SJCRH30 (cell line): ENCODE results near the gene MYLK. TPM values are rescaled to one million over a fixed set of nuclear protein-coding genes. Genes with fewer than 3 reads are reported as not detected.
"Not testable (repeated sequence)": the region's sequence is repeated elsewhere in the genome, so short reads cannot be mapped to it uniquely, and the experiment has no call there.

ENCODE experiments used
- DNase-seq, 2 experiments: peaks; one replicate each; pipeline ENCODE4 v3.0.0-alpha.2; 2015 to 2020
- H3K27ac ChIP-seq: fragments of 250-450 bp; sonication (Bioruptor Pico); 2 replicates; pipeline ENCODE4 v1.5.1; 2020; ENCODE audit warnings: mild to moderate bottlenecking, moderate library complexity
- H3K27me3 ChIP-seq: fragments of 250-450 bp; sonication (Bioruptor Pico); 2 replicates; pipeline ENCODE4 v1.5.1; 2020; ENCODE audit warnings: mild to moderate bottlenecking, moderate library complexity
- H3K36me3 ChIP-seq: fragments of 250-450 bp; sonication (Bioruptor Pico); 2 replicates; pipeline ENCODE4 v1.5.1; 2020; ENCODE audit warnings: mild to moderate bottlenecking, moderate library complexity
- H3K4me1 ChIP-seq: fragments of 250-450 bp; sonication (Bioruptor Pico); 2 replicates; pipeline ENCODE4 v1.5.1; 2020; ENCODE audit warnings: mild to moderate bottlenecking, moderate library complexity
- H3K4me3 ChIP-seq: fragments of 250-450 bp; sonication (Bioruptor Pico); 2 replicates; pipeline ENCODE4 v1.5.1; 2020; ENCODE audit warnings: mild to moderate bottlenecking, moderate library complexity
- H3K9me3 ChIP-seq: fragments of 250-450 bp; sonication (Bioruptor Pico); replicated peaks from 2 replicates; pipeline ENCODE4 v1.5.1; 2020; ENCODE audit warnings: mild to moderate bottlenecking, moderate library complexity
- total RNA-seq: library from RNA; depleted of rRNA; stranded (reverse); fragments of >200 nt; shearing (Covaris generic); gene quantifications from 2 replicates; pipeline ENCODE4 v1.2.3, GENCODE V29; 2014

MYLK gene
- total RNA-seq, 1 experiment from 2014 or later, result 3.2 TPM

- Histone ChIP-seq H3K4me1 (0 out of 2 replicates have a peak, but pooled peaks cover 2% of the 10 kb centered on the region), H3K27me3 (no peaks in the 10 kb centered on the region; the same call in 1 of the 2 replicates), H3K27ac (no peak overlapping the region), H3K4me3 (no peak overlapping the region), H3K36me3 (no peaks in the 10 kb centered on the region), H3K9me3 (no peaks in the 10 kb centered on the region)
- DNase-seq, result no peak
These were observed 145.0 kb downstream of the MYLK start for GRCh38 chr3:123739106-123739505.

GRCh38 chr3:123738522-123738921 is 145.6 kb downstream of the MYLK start:
- not testable (repeated sequence) for H3K27ac ChIP-seq, H3K4me1 ChIP-seq

DNA sequence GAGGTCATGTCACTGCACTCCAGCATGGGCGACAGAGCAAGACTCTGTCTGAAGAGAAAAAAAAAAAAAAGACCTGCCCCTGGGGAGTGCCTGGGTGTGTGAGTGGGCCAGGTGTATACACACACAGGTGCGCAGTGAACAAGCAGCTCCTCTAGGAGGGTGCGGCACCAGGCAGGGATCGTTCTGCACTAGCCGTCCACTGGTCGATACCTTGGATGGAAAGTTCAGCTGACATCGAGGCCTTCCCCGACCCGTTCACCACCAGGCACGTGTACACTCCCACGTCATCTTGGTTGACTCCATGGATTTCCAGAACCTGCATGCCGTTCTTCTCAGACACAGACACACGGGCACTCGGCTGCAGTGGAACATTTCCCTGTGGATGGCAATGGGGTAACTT is 147.0 kb downstream of the MYLK start:
- Histone ChIP-seq H3K4me1 (peaks cover 11% of the 10 kb centered on the region), H3K4me3 (no peak overlapping the region), H3K27me3 (no peaks in the 10 kb centered on the region; the same call in 1 of the 2 replicates), H3K36me3 (no peaks in the 10 kb centered on the region), H3K9me3 (no peaks in the 10 kb centered on the region), H3K27ac (no peak overlapping the region)
- no peak for DNase-seq

More at GRCh38 chr3:123738522-123738921, 145.6 kb downstream of the MYLK start:
- H3K9me3 ChIP-seq, DNase-seq, H3K36me3 ChIP-seq, H3K4me3 ChIP-seq, H3K27me3 ChIP-seq: not testable (repeated sequence)

GRCh38 chr3:123735456-123735855 is 148.7 kb downstream of the MYLK start:
- H3K4me1 ChIP-seq, result peaks cover 13% of the 10 kb centered on the region
- H3K27ac ChIP-seq, result no peak overlapping the region
- no peaks in the 10 kb centered on the region for H3K9me3 ChIP-seq
- H3K4me3 ChIP-seq, result no peak overlapping the region
- no peaks in the 10 kb centered on the region for H3K36me3 ChIP-seq
- no peaks in the 10 kb centered on the region for H3K27me3 ChIP-seq
- no peak for DNase-seq

DNA sequence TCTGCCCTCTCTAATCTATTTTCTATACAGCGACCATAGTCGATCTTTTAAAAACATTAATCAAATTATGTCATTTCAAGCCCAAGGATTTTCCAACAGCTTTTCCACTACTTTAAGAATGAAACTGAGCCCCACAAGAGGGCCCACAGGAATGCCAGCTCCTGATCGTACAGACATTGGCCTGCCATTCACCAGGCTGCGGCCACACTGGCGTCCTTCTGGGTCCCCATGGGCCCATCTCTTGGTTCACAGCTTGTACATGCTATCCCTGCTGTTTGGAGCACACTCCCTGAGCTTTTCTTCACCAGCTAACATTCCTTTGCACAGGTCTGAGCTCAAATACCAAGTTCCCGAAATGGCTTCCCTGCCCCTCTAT is 149.6 kb downstream of the MYLK start:
- Histone ChIP-seq H3K27me3 (no peaks in the 10 kb centered on the region), H3K36me3 (no peaks in the 10 kb centered on the region), H3K9me3 (no peaks in the 10 kb centered on the region), H3K27ac (no peak overlapping the region), H3K4me3 (no peak overlapping the region), H3K4me1 (peaks cover 13% of the 10 kb centered on the region)
- no peak for DNase-seq

GRCh38 chr3:123733805-123734526 is 150.2 kb downstream of the MYLK start:
- no peaks in the 10 kb centered on the region for H3K36me3 ChIP-seq

DNA sequence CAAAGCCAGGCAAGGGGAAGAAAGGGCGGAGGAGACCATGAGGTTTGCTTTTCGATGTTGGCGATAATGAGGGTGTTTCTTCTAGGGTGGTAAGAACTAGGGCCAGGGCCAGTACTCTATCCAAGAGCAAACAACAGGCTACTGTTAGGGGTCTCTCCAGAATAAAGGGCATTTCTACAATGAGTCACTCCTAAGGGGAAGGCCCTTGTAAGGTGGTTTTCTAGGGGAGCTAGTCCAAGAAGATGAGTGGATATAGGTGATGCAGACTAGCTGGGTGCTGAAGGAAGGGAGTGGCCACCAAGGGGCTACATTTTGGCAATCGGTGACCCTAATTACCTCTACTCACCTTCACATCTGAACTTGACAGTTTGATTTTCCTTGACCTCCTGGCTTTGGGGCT is 150.8 kb downstream of the MYLK start:
- Histone ChIP-seq H3K27me3 (no peaks in the 10 kb centered on the region), H3K4me3 (no peak overlapping the region), H3K4me1 (peaks cover 13% of the 10 kb centered on the region), H3K27ac (no peak overlapping the region), H3K9me3 (no peaks in the 10 kb centered on the region), H3K36me3 (no peaks in the 10 kb centered on the region)
- DNase-seq, result no peak

More at GRCh38 chr3:123733805-123734526, 150.2 kb downstream of the MYLK start:
- peaks cover 13% of the 10 kb centered on the region for H3K4me1 ChIP-seq
- H3K27ac ChIP-seq, result no peak overlapping the region
- H3K9me3 ChIP-seq, result no peaks in the 10 kb centered on the region
- H3K27me3 ChIP-seq, result no peaks in the 10 kb centered on the region
- no peak overlapping the region for H3K4me3 ChIP-seq
- DNase-seq, result no peak

GRCh38 chr3:123732447-123732846 is 151.7 kb downstream of the MYLK start:
- Histone ChIP-seq H3K27ac (no peak overlapping the region), H3K4me1 (peaks cover 13% of the 10 kb centered on the region), H3K4me3 (no peak overlapping the region), H3K9me3 (no peaks in the 10 kb centered on the region), H3K27me3 (no peaks in the 10 kb centered on the region), H3K36me3 (no peaks in the 10 kb centered on the region)
- peak in 1 of 2 experiments; percentile 37 for DNase-seq

- Histone ChIP-seq H3K9me3 (no peaks in the 10 kb centered on the region), H3K27me3 (no peaks in the 10 kb centered on the region), H3K36me3 (no peaks in the 10 kb centered on the region), H3K27ac (no peak overlapping the region), H3K4me3 (no peak overlapping the region), H3K4me1 (peaks cover 13% of the 10 kb centered on the region)
- DNase-seq, result no peak
These were observed 153.3 kb downstream of the MYLK start for GRCh38 chr3:123730829-123731228.

- DNase-seq, result no peak
- Histone ChIP-seq H3K27ac (no peak overlapping the region), H3K4me1 (peaks cover 11% of the 10 kb centered on the region), H3K9me3 (no peaks in the 10 kb centered on the region), H3K4me3 (no peak overlapping the region), H3K36me3 (no peaks in the 10 kb centered on the region), H3K27me3 (no peaks in the 10 kb centered on the region)
These were observed 155.1 kb downstream of the MYLK start for GRCh38 chr3:123728991-123729390.

GRCh38 chr3:123728014-123728413 is 156.1 kb downstream of the MYLK start:
- peaks cover 16% of the 10 kb centered on the region for H3K4me1 ChIP-seq
- DNase-seq, result no peak
- H3K27me3 ChIP-seq, result no peaks in the 10 kb centered on the region
- no peaks in the 10 kb centered on the region for H3K9me3 ChIP-seq
- no peaks in the 10 kb centered on the region for H3K36me3 ChIP-seq
- no peak overlapping the region for H3K4me3 ChIP-seq
- no peak overlapping the region for H3K27ac ChIP-seq

DNA sequence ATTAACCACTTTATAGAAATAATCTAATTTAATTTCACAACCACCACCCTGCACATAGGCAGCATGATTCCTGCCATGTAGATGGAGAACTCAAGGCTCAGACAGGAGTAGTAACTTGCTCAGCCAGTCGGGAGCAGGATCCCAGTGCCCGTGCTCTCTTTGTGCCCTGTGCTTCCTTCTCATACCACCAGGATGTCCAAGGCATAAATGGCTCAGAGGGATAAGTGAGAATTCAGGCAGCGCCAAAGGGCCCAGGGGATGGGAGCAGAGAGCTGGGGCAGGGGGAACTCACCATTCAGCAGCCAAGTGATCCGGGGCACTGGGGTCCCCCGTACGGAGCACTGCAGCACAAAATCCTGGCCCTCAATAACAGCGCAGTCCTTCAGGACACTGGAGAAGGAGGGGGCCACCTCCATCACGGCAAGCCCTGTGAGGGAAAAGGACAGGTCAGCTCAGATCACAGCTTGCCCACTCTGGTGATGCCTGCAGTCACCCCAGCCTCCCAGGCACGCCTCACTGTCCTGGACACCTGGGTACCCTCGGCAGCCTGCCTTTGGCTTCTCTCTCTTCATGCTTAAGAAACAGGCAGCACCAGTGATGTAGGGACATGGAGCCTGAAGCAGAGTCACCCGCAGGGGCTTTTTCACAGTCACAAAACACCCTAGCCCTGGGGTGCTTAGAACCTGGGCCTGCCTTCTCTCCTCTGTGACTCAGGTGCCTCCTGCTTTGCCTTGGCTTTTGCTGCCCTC is 158.3 kb downstream of the MYLK start:
- no peak for DNase-seq
- no peaks in the 10 kb centered on the region for H3K36me3 ChIP-seq
- no peak overlapping the region for H3K27ac ChIP-seq
- no peak overlapping the region for H3K4me3 ChIP-seq
- no peaks in the 10 kb centered on the region for H3K27me3 ChIP-seq
- H3K4me1 ChIP-seq, result peaks cover 10% of the 10 kb centered on the region
- H3K9me3 ChIP-seq, result no peaks in the 10 kb centered on the region

- Histone ChIP-seq H3K9me3 (no peaks in the 10 kb centered on the region), H3K4me1 (peaks cover 10% of the 10 kb centered on the region), H3K36me3 (no peaks in the 10 kb centered on the region), H3K27me3 (no peaks in the 10 kb centered on the region), H3K27ac (no peak overlapping the region), H3K4me3 (no peak overlapping the region)
- DNase-seq, result no peak
These were observed 159.8 kb downstream of the MYLK start for GRCh38 chr3:123724306-123724705.

DNA sequence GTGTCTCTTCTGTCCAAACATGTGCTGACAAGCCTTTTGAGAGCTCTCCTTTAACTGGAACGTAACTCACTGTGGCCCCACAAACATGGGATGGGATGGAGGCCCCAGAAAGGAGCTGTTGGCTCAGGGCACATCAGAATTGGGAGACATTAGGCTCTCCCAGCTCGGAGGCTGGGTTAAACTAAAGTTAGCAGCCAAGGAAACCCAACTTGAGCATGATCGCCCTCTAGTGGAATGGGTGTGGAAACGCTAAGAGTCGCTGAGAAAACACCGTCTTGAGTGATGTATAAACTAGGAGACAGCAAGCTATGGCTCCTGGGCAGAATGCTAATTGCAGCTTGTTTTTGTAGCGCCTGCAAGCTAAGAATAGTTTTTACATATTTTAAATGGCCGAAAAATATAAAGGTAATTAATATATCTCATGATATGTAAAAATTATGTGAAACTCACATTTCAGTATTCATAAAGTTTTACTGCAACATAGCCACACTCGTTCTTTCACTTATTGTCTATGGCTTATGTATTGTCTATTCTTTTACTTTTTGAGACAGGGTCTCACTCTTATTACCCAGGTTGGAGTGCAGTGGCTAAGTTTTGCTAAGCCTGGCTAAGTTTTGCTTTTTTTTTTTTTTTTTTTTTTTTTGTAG is 160.5 kb downstream of the MYLK start:
- Histone ChIP-seq H3K27me3 (no peaks in the 10 kb centered on the region), H3K36me3 (no peaks in the 10 kb centered on the region), H3K9me3 (no peaks in the 10 kb centered on the region), H3K4me1 (peaks cover 10% of the 10 kb centered on the region), H3K4me3 (no peak overlapping the region), H3K27ac (no peak overlapping the region)
- peak; percentile 64 to 94 for DNase-seq

GRCh38 chr3:123723070-123723469 is 161.1 kb downstream of the MYLK start:
- H3K4me1 ChIP-seq, result peaks cover 10% of the 10 kb centered on the region
- DNase-seq, result no peak
- H3K4me3 ChIP-seq, result no peak overlapping the region
- H3K36me3 ChIP-seq, result no peaks in the 10 kb centered on the region
- H3K9me3 ChIP-seq, result no peaks in the 10 kb centered on the region
- no peak overlapping the region for H3K27ac ChIP-seq
- H3K27me3 ChIP-seq, result no peaks in the 10 kb centered on the region
